GM19043 (cell line): Measurements from ENCODE around the gene DPYSL4.

ENCODE experiments used
- ATAC-seq: cut with Tn5 transposase; IDR thresholded peaks from one replicate; pipeline ENCODE4 v1.9.1; 2021; ENCODE audit warnings: low read depth; ENCODE audit not compliant: unreplicated experiment

DPYSL4 gene

GRCh38 chr10:132186488-132187429, at the start of gene DPYSL4:
DPYSL4 (plus strand) TSS chr10:132186948; CDS start chr10:132187064, 116 bp downstream.
- no peak for ATAC-seq

- no peak for ATAC-seq
Observed at GRCh38 chr10:132137111-132138072, 49.4 kb upstream of the DPYSL4 start.

DNA sequence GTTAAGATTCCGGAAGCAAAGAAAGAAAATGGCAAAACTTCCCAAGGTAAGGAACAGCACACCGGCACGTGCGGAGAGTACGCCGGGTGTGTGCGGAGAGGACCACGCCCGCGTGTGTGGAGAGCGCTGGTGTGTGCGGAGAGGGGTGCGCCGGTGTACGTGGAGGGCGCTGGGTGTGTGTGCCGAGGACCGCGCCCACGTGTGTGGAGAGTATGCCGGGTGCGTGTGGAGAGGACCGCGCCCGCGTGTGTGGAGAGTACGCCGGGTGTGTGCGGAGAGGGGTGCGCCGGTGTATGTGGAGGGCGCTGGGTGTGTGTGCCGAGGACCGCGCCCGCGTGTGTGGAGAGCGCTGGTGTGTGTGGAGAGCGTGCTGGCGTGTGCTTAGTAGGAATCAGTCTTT, 48.6 kb upstream of the DPYSL4 start:
- no peak for ATAC-seq

- ATAC-seq = no peak
Observed at GRCh38 chr10:132138596-132138995, 48.2 kb upstream of the DPYSL4 start.

DNA sequence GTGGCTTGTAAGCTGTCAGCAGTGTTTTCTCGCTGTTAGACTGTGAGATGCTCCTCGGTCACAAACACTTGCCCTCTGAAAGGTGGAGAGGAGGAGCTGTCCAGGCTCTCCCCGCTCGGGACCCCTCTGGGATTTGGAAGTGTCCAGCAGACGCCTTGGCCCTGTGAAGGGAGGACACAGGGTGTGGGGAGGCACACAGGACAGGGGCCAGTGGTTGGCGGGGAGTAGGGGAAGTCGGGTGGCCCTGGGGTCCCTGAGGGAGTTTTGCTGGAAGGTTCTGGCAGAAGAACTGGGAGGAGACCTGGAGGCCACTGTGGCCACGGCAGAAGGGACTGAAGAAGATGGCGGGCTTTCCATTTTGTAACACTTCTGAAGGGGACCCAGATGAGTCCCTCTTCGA, 47.2 kb upstream of the DPYSL4 start:
- ATAC-seq = no peak

DNA sequence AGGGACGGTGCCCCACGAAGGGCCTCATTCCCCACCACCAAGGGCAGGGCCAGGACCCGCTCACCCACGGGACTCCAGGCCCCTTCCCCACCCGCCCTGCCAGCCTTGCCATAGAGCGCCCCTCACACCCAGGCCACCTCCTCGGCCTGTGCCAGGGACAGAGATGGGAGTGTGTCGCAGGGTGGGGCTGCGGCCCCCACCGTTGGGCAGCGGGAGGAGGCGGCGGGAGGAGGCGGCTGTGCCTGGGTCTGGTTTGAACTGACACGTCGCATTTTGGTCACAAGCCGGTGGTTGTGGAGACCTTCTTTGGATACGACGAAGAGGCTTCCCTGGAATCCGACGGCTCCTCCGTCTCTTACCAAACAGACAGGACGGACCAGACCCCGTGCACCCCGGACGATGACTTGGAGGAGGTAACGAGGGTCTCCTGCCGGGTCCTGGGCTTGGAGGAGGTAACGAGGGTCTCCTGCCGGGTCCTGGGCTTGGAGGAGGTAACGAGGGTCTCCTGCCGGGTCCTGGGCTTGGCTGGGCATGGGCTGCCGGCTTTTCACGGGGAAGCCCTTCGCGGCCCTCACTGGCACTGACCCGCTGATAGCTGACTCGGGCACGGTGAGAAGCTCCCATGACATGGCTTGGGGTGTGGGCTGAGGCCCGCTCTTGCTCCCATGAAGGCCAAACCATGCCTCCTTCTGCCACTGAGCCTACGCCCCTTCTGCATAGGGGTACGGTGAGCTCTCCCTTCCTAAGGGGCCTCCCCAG, 46.4 kb upstream of the DPYSL4 start:
- no peak for ATAC-seq

DNA sequence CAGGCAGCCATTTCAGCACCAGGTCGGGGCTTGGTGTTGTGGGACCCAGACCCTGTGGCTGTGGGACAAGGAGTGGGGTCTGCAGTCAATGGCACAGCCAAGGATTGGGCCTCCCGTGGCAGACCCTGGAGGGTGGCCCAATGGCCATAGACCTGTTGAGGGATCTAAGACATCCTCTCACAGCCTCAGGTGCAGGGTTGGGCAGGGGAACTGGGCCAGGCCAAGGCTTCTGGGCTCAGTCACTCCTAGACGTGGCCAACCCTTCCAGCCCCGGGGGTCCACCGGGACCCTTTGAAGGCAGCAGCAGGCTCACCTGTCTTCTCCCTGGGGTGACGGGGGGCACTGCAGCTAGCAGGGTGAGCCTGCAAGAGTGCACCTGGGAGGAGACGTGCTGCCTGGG, 45.7 kb upstream of the DPYSL4 start:
- no peak for ATAC-seq

DNA sequence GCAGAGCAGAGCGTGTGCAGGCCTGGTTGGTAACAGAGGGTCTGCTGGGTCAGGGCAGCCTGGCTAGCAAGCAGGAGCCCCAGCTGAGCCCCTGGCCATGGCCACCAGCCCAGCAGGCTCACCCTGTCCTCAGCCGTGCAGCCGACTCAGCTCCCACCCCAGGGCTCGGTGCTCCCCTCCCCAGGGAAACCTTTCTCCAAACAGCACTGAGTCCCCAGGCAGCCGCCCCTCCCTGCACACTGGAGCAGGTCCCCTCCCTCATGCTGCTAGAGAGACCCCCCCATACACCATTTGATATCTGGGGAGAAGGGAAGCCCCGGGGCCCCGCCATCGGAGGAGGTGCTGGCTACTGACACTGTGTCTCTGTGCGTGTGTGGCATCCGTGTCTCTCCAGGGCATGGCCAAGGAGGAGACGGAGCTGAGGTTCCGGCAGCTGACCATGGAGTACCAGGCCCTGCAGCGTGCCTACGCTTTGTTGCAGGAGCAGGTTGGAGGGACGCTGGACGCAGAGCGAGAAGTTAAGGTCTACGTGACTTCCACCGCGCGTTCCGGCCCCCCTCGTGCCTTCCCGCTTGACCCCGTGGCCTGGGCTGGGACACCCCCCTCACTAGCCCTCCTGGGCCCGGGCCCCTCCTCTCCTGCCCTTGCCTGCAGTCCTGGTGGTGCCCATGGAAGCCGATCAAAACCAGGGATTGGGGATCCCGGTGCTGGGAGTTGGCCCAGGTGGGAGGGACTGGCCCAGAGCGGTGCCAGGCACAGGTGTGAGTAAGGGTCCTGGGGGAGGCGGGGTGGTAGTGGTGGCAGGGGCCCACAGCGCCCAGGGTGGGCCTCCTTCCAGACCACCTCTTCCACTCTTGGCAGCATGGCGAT, 45.0 kb upstream of the DPYSL4 start:
- no peak for ATAC-seq

DNA sequence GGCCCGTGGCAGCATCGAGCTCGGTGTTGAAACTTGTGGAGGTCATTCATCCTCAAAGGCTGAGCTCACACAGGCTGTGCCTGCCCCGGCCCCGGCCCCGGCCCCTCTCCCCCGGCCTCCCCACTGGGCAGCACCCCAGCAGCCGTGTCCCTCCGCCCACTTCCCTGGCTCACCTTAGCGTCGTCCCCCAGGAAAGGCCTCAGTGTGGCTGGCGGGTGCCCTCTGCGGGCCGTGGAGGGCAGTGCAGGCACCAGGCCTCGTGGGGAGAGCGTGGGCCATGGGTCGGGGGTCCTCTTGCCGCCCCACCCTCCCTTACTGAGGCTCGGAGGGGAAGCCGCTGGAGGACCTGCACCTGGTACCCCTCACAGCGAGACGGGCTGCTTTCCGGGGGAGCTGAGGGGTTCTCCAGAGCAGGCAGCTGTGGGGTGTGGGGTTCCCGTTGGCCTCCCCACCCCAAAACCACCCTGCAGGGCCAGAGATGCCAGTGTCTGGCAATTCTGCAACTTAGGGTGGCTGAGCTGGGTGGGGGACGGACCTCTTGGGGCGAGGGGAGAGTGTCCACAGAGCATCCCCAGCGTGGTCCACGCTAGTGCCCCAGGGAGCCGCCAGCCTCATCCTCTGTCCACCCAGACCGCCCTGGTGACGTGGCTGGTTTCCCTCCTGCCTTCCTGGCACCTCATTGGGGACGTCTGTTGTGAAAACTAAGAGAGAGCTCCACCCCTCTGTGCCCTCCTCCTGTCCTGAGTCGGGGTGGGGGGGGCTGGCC, 44.2 kb upstream of the DPYSL4 start:
- ATAC-seq = no peak

- no peak for ATAC-seq
Observed at GRCh38 chr10:132143162-132143561, 43.6 kb upstream of the DPYSL4 start.

DNA sequence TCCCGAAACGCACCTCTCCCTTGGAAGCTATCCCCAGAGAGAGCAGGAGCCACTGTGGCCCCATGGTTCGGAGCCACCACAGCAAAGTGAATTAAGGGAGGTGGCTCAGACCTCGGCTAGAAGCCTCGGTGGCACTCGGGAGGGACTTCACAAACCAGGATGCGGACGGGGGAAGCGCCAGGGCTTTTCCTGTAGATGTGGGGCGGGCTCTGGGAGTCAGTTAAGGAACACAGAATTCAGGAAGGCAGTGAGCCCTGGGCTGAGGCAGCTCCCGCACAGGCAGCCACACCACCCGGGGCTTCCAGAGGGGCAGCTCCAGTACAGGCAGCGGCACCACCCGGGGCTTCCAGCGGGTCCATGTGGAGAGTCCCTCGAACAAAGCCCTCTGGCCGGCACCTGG, 42.7 kb upstream of the DPYSL4 start:
- ATAC-seq = no peak

- no peak for ATAC-seq
Observed at GRCh38 chr10:132145002-132145401, 41.7 kb upstream of the DPYSL4 start.

GRCh38 chr10:132145521-132146185, 41.1 kb upstream of the DPYSL4 start:
- ATAC-seq = no peak

- ATAC-seq = no peak
Observed at GRCh38 chr10:132146271-132146671, 40.5 kb upstream of the DPYSL4 start.

DNA sequence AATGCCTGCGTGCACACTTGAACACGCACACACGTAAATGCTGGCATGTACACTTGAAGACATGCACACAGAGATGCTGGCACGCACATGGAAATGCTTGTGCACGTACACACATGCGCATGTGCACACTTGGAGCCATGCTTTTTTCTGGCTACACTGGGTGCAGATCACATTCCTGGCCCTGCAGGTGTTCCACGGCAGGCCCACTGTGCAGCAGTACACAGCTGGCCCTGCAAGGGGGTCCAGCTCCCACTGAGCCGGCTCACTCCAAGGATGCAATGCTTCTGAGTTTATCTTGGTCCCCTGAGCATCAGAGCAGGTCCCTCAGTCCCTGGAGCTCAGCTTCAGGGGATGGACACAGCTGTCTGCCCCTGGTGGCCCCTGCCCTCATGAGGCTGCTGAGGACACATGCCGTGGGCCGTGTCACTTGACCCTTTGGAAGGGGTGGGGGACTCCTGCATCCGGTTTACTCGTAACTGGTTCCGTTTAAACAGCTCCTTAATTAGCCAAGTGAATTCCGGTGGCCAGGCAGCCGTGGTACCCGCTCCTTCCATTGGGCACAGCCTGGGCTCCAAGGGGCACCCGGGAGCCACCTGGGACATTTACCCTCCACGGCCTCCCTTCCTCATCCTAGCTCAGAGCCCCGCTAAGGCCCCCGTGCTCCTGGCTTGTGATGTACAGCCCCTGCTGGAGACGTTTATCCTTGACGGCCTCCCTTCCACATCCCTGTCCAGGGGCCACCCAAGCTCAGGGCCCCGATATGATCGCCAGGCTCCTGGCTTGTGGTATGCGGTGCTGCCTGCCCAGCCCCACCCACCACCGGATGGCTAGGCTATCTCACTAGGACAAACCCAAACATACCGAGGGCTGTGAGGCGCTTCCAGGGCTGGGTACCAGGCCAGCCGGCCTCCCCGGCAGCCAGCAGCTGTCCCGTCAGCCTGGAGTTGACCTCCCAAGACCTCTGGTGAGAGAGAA, 39.5 kb upstream of the DPYSL4 start:
- no peak for ATAC-seq

GRCh38 chr10:132148261-132149251, 38.2 kb upstream of the DPYSL4 start:
- ATAC-seq = no peak
